ENCODE results near the gene GIT1. TPM values are rescaled to one million over a fixed set of nuclear protein-coding genes. Genes with fewer than 3 reads are reported as not detected.

GIT1 gene
- total RNA-seq, 6 donors from 2014 or later: 34.6 to 88.4 (median 45.5) TPM

- WGBS, 2 donors: 93 to 96% methylated on average over 5 to 17 of the region's 30 CpGs
- Histone ChIP-seq H3K9me3 (no peaks in the 10 kb centered on the region), H3K36me3 (peaks cover 11 to 46% (median 32%) of the 10 kb centered on the region in 4 donors), H3K27ac (peak overlapping the region in 1 of 4 donors; percentile 32), H3K4me3 (peak overlapping the region in 3 of 4 donors; percentile 27 to 43 (median 37)), H3K27me3 (no peaks in the 10 kb centered on the region), H3K4me1 (peaks cover 12 to 45% (median 22%) of the 10 kb centered on the region in 4 donors)
- no peak for TF ChIP-seq EP300 (IDR thresholded peaks at IDR 0.05)
- no peak for TF ChIP-seq CTCF (IDR thresholded peaks at IDR 0.05)
- TF ChIP-seq POLR2AphosphoS5 (IDR thresholded peaks at IDR 0.05): no peak
- no peak for TF ChIP-seq POLR2A (IDR thresholded peaks at IDR 0.05)
- peak in 1 of 2 donors; percentile 20 for DNase-seq
- peak in 1 of 2 donors; percentile 17 for ATAC-seq (ENCODE audit: low FRiP score in 2 of 2)
Measured at GRCh38 chr17:29571883-29572681, 17.4 kb downstream of the GIT1 start.

GRCh38 chr17:29571486-29571882 is 18.0 kb downstream of the GIT1 start:
- TF ChIP-seq POLR2AphosphoS5 (IDR thresholded peaks at IDR 0.05): no peak
- no peak for TF ChIP-seq CTCF (IDR thresholded peaks at IDR 0.05)
- no peak for TF ChIP-seq POLR2A (IDR thresholded peaks at IDR 0.05)
- no peak for TF ChIP-seq EP300 (IDR thresholded peaks at IDR 0.05)
- DNase-seq: no peak
- WGBS, 2 donors: 96 to 98% methylated on average over 4 to 6 of the region's 6 CpGs
- no peak overlapping the region for H3K27ac ChIP-seq
- H3K9me3 ChIP-seq: no peaks in the 10 kb centered on the region
- H3K36me3 ChIP-seq: peaks cover 11 to 40% (median 26%) of the 10 kb centered on the region in 4 donors
- H3K27me3 ChIP-seq: no peaks in the 10 kb centered on the region
- H3K4me3 ChIP-seq: no peak overlapping the region
- ATAC-seq (ENCODE audit: low FRiP score in 2 of 2): no peak
- H3K4me1 ChIP-seq: peaks cover 12 to 50% (median 23%) of the 10 kb centered on the region in 4 donors

DNA sequence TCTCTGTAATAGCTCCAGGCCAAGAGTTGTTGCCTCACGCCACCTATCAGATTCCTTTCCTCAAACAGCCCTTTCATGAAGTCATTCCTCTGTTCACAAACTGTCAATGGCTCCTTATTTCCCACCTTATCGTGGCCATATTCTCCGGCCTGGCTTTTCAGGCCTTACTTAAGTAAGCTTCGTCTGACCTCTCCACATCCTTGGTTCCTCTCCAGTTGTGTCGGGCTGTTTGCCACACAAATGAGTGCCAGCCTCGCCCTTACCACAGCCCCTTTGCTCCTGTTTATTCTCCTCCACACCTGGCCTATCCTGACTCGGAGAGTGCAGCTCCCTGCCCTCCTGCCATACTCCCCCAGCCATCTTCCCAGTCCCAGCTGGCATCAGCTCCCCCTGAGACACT is 18.9 kb downstream of the GIT1 start:
- H3K4me1 ChIP-seq: peaks cover 18 to 60% (median 32%) of the 10 kb centered on the region in 4 donors
- no peak for TF ChIP-seq CTCF (IDR thresholded peaks at IDR 0.05)
- TF ChIP-seq POLR2A (IDR thresholded peaks at IDR 0.05): no peak
- TF ChIP-seq POLR2AphosphoS5 (IDR thresholded peaks at IDR 0.05): no peak
- no peak for TF ChIP-seq EP300 (IDR thresholded peaks at IDR 0.05)
- no peaks in the 10 kb centered on the region for H3K27me3 ChIP-seq
- DNase-seq: no peak
- no peak for ATAC-seq (ENCODE audit: low FRiP score in 2 of 2)
- H3K9me3 ChIP-seq: no peaks in the 10 kb centered on the region
- H3K4me3 ChIP-seq: no peak overlapping the region
- H3K36me3 ChIP-seq: peaks cover 5 to 30% (median 17%) of the 10 kb centered on the region in 4 donors
- 72% methylated on average over 7 of the region's 7 CpGs for WGBS, 2 donors
- no peak overlapping the region for H3K27ac ChIP-seq

GRCh38 chr17:29569245-29569950 is 20.1 kb downstream of the GIT1 start:
- no peak for TF ChIP-seq CTCF (IDR thresholded peaks at IDR 0.05)
- no peak for TF ChIP-seq POLR2A (IDR thresholded peaks at IDR 0.05)
- no peak for TF ChIP-seq POLR2AphosphoS5 (IDR thresholded peaks at IDR 0.05)
- TF ChIP-seq EP300 (IDR thresholded peaks at IDR 0.05): no peak
- peak overlapping the region; percentile 84 to 93 (median 88) for H3K27ac ChIP-seq
- no peaks in the 10 kb centered on the region for H3K27me3 ChIP-seq
- H3K36me3 ChIP-seq: peaks cover 2 to 19% (median 9%) of the 10 kb centered on the region in 4 donors
- peak overlapping the region in 3 of 4 donors; percentile 62 to 77 (median 72) for H3K4me3 ChIP-seq
- H3K9me3 ChIP-seq: no peaks in the 10 kb centered on the region
- ATAC-seq (ENCODE audit: low FRiP score in 2 of 2) (no peak), DNase-seq (no peak)
- H3K4me1 ChIP-seq: peaks cover 26 to 64% (median 41%) of the 10 kb centered on the region in 4 donors
- 70 to 76% methylated on average over 9 to 14 of the region's 14 CpGs for WGBS, 2 donors
